ENCODE measurements around the gene TBL1XR1.

The TBL1XR1 gene

DNA sequence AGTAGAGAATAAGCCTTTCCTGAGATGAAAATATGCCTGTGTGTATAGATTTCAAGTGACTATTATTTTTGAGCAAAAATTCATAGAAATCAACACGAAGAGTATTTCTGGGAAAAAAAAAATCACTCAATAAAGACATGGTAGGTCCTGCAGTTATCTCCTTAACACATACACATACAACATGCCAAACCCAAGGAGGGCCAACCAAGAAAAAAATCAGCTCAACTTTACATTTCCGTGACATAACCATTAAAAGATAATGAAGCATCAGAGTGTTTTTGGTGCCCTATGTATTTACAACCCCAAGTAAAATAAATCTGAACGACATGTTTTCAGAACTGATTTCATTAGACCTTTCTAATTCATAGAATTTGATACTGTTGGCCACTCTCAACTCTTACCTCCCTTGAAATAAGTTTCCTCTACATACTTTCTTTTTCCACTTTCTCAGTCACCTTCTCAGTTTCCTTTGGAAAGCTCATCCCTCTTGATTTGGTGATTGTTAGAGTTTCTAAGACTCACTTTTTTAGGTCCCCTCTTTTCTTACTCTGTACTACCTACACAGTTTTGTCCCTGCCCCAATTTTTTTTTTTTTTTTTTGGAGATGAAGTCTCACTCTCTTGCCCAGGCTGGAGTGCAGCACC, 162.3 kb downstream of the TBL1XR1 start:
- Histone ChIP-seq H3K4me1 (ENCODE audit: control insufficient read depth, insufficient read depth, low read depth, low read length) (peaks cover 1% of the 10 kb centered on the region), H3K4me3 (ENCODE audit: insufficient read depth in 1 of 2, low read depth in 1 of 2, low read length in 2 of 2) (no peak overlapping the region), H2BK12ac (ENCODE audit: low read length in 2 of 2) (no peak overlapping the region), H3K4ac (ENCODE audit: low read depth in 1 of 2, low read length in 2 of 2) (no peak overlapping the region), H3K9me3 (ENCODE audit: control insufficient read depth, low read length) (no peaks in the 10 kb centered on the region), H4K91ac (ENCODE audit: low read length) (no peak overlapping the region), H3K27ac (ENCODE audit: low read length, poor library complexity, severe bottlenecking) (no peak overlapping the region), H2AK5ac (ENCODE audit: low read length, severe bottlenecking) (no peak overlapping the region), H3K14ac (ENCODE audit: low read length in 2 of 2) (no peak overlapping the region), H3K4me2 (ENCODE audit: low read length, poor library complexity, severe bottlenecking) (no peak overlapping the region), H3K79me1 (replicated peaks; ENCODE audit: low read length, poor library complexity, severe bottlenecking) (peaks cover 17% of the 10 kb centered on the region), H3K9ac (ENCODE audit: low read length) (no peak overlapping the region), H3K36me3 (ENCODE audit: control insufficient read depth in 1 of 2, insufficient read depth in 2 of 2, low read depth in 1 of 2, low read length in 2 of 2) (peaks cover 12 to 84% of the 10 kb centered on the region in 2 experiments), H2BK5ac (ENCODE audit: low read depth, low read length, poor library complexity, severe bottlenecking) (no peak overlapping the region), H2BK15ac (ENCODE audit: low read depth, poor library complexity, severe bottlenecking) (no peak overlapping the region), H2AFZ (ENCODE audit: low read depth, low read length) (no peak overlapping the region), H3K23ac (ENCODE audit: low read length in 2 of 2) (no peak overlapping the region), H4K8ac (ENCODE audit: low read length) (no peak overlapping the region), H3K18ac (ENCODE audit: low read depth in 1 of 2, low read length in 2 of 2) (no peak overlapping the region), H2BK120ac (ENCODE audit: low read depth, low read length) (no peak overlapping the region), H3K27me3 (ENCODE audit: control insufficient read depth in 1 of 2, insufficient read depth in 1 of 2, low read length in 2 of 2) (no peaks in the 10 kb centered on the region)
- 100% methylated on average over 3 of the region's 3 CpGs for WGBS
- DNase-seq: no peak

DNA sequence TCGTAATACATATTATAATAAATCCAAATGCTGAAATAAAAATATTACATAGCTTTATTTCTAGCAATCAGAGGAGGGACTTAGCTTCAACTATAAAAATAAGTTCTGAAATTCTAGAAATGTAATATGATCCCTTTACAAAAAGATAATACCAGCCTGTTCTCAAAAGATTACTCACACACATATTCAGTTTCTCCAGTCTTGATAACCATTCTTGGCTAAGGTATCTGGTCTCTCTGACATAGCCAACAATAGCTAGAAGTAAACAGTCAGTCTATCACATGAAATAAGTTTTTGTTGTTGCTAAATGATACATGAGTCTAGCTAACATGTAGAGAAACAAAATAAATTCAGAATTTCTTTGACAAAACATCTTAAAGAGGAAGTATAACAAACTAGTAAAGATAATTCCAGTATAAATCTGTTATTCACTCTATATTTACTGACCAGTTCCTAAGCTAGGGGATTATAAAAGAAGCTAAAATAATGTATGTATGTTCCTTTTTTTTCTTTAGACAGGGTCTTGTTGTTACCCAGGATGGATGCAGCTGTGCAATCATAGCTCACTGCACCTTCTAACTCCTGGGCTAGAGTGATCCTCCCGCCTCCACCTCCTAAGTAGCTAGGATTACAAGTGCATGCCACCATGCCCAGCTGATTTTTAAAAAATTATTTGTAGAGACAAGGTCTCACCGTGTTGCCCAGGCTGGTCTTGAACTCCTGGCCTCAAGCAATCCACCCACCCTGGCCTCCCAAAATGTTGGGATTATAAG, 170.6 kb downstream of the TBL1XR1 start:
- no peak for DNase-seq
- no peak overlapping the region for H2BK5ac ChIP-seq (ENCODE audit: low read depth, low read length, poor library complexity, severe bottlenecking)
- H4K8ac ChIP-seq (ENCODE audit: low read length): no peak overlapping the region
- no peak overlapping the region for H3K4me3 ChIP-seq (ENCODE audit: insufficient read depth in 1 of 2, low read depth in 1 of 2, low read length in 2 of 2)
- no peaks in the 10 kb centered on the region for H3K27me3 ChIP-seq (ENCODE audit: control insufficient read depth in 1 of 2, insufficient read depth in 1 of 2, low read length in 2 of 2)
- H3K9me3 ChIP-seq (ENCODE audit: control insufficient read depth, low read length): no peaks in the 10 kb centered on the region
- peaks cover 2% of the 10 kb centered on the region for H3K4me1 ChIP-seq (ENCODE audit: control insufficient read depth, insufficient read depth, low read depth, low read length)
- H3K36me3 ChIP-seq (ENCODE audit: control insufficient read depth in 1 of 2, insufficient read depth in 2 of 2, low read depth in 1 of 2, low read length in 2 of 2): peaks cover 7 to 87% of the 10 kb centered on the region in 2 experiments
- no peak overlapping the region for H2BK12ac ChIP-seq (ENCODE audit: low read length in 2 of 2)
- H2BK15ac ChIP-seq (ENCODE audit: low read depth, poor library complexity, severe bottlenecking): no peak overlapping the region
- H3K14ac ChIP-seq (ENCODE audit: low read length in 2 of 2): no peak overlapping the region
- H2AK5ac ChIP-seq (ENCODE audit: low read length, severe bottlenecking): no peak overlapping the region
- no peak overlapping the region for H3K9ac ChIP-seq (ENCODE audit: low read length)
- H3K4ac ChIP-seq (ENCODE audit: low read depth in 1 of 2, low read length in 2 of 2): no peak overlapping the region
- WGBS: 97% methylated on average over 2 of the region's 3 CpGs
- H3K4me2 ChIP-seq (ENCODE audit: low read length, poor library complexity, severe bottlenecking): no peak overlapping the region
- H3K27ac ChIP-seq (ENCODE audit: low read length, poor library complexity, severe bottlenecking): no peak overlapping the region
- H2AFZ ChIP-seq (ENCODE audit: low read depth, low read length): no peak overlapping the region
- H4K91ac ChIP-seq (ENCODE audit: low read length): no peak overlapping the region
- H3K23ac ChIP-seq (ENCODE audit: low read length in 2 of 2): no peak overlapping the region
- H3K79me1 ChIP-seq (replicated peaks; ENCODE audit: low read length, poor library complexity, severe bottlenecking): peaks cover 10% of the 10 kb centered on the region
- no peak overlapping the region for H3K18ac ChIP-seq (ENCODE audit: low read depth in 1 of 2, low read length in 2 of 2)
- no peak overlapping the region for H2BK120ac ChIP-seq (ENCODE audit: low read depth, low read length)

DNA sequence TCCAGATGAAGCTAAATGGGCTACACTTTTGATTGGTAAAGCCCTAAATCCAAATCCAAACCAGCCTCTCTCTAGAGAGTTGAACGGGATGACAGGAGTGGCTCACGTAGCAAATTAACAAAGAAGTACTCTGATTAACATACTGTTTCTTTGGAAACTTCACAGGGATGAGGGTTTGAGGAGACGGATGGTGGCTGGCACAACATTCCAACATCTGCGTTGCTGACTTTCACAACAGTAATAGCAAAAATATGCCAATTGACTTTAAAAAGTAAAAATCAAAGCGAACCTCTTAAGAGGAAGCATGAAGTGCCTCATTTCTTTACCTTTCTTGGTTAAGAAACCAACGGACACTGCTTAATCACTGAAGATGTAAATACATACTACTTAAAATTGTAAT, 181.4 kb downstream of the TBL1XR1 start:
- H2AFZ ChIP-seq (ENCODE audit: low read depth, low read length): no peak overlapping the region
- peaks cover 3 to 46% of the 10 kb centered on the region in 2 experiments for H3K36me3 ChIP-seq (ENCODE audit: control insufficient read depth in 1 of 2, insufficient read depth in 2 of 2, low read depth in 1 of 2, low read length in 2 of 2)
- no peak overlapping the region for H3K27ac ChIP-seq (ENCODE audit: low read length, poor library complexity, severe bottlenecking)
- no peak overlapping the region for H2BK15ac ChIP-seq (ENCODE audit: low read depth, poor library complexity, severe bottlenecking)
- H3K4ac ChIP-seq (ENCODE audit: low read depth in 1 of 2, low read length in 2 of 2): no peak overlapping the region
- H3K27me3 ChIP-seq (ENCODE audit: control insufficient read depth in 1 of 2, insufficient read depth in 1 of 2, low read length in 2 of 2): no peaks in the 10 kb centered on the region
- H4K91ac ChIP-seq (ENCODE audit: low read length): no peak overlapping the region
- no peak overlapping the region for H2AK5ac ChIP-seq (ENCODE audit: low read length, severe bottlenecking)
- H3K18ac ChIP-seq (ENCODE audit: low read depth in 1 of 2, low read length in 2 of 2): no peak overlapping the region
- H3K4me3 ChIP-seq (ENCODE audit: insufficient read depth in 1 of 2, low read depth in 1 of 2, low read length in 2 of 2): no peak overlapping the region
- no peak overlapping the region for H2BK120ac ChIP-seq (ENCODE audit: low read depth, low read length)
- no peak for DNase-seq
- H3K9ac ChIP-seq (ENCODE audit: low read length): no peak overlapping the region
- 95% methylated on average over 5 of the region's 6 CpGs for WGBS
- no peak overlapping the region for H2BK12ac ChIP-seq (ENCODE audit: low read length in 2 of 2)
- no peak overlapping the region for H2BK5ac ChIP-seq (ENCODE audit: low read depth, low read length, poor library complexity, severe bottlenecking)
- H4K8ac ChIP-seq (ENCODE audit: low read length): no peak overlapping the region
- no peak overlapping the region for H3K23ac ChIP-seq (ENCODE audit: low read length in 2 of 2)
- peaks cover 2% of the 10 kb centered on the region for H3K79me1 ChIP-seq (replicated peaks; ENCODE audit: low read length, poor library complexity, severe bottlenecking)
- H3K14ac ChIP-seq (ENCODE audit: low read length in 2 of 2): no peak overlapping the region
- no peaks in the 10 kb centered on the region for H3K9me3 ChIP-seq (ENCODE audit: control insufficient read depth, low read length)
- no peak overlapping the region for H3K4me2 ChIP-seq (ENCODE audit: low read length, poor library complexity, severe bottlenecking)
- no peaks in the 10 kb centered on the region for H3K4me1 ChIP-seq (ENCODE audit: control insufficient read depth, insufficient read depth, low read depth, low read length)

DNA sequence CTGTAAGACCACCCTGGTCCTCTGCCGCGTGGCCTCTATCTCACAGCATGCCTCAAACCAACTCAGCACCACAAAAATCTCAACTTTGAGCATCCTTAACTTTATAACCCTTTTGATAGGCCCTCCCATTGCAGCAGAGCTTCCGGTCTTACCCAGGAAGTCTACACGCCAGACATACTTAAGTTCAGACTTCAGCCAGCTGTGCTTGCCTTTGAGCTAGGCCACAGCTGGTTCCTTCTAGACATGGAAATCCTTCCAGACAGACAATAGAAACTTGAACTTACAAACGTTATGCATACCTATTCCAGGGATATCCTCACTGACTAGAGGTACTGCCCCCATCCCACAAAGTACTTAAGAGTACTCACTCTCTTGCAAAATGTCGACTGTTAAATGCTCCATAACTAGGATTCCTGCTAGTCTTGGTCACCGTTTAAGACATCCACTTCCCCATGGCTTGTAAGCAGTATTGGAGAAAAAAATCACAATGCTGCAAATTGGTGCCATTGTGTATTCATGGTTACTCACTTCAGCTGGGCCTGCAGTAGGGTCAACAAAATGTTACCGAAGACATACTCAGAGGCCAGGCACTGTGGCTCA, 183.5 kb downstream of the TBL1XR1 start:
- H2AK5ac ChIP-seq (ENCODE audit: low read length, severe bottlenecking): no peak overlapping the region
- no peak for DNase-seq
- H2BK120ac ChIP-seq (ENCODE audit: low read depth, low read length): no peak overlapping the region
- peaks cover 3 to 31% of the 10 kb centered on the region in 2 experiments for H3K36me3 ChIP-seq (ENCODE audit: control insufficient read depth in 1 of 2, insufficient read depth in 2 of 2, low read depth in 1 of 2, low read length in 2 of 2)
- H2BK5ac ChIP-seq (ENCODE audit: low read depth, low read length, poor library complexity, severe bottlenecking): no peak overlapping the region
- no peak overlapping the region for H2BK15ac ChIP-seq (ENCODE audit: low read depth, poor library complexity, severe bottlenecking)
- no peak overlapping the region for H3K27ac ChIP-seq (ENCODE audit: low read length, poor library complexity, severe bottlenecking)
- no peak overlapping the region for H3K9ac ChIP-seq (ENCODE audit: low read length)
- no peak overlapping the region for H2AFZ ChIP-seq (ENCODE audit: low read depth, low read length)
- no peak overlapping the region for H3K14ac ChIP-seq (ENCODE audit: low read length in 2 of 2)
- no peak overlapping the region for H3K23ac ChIP-seq (ENCODE audit: low read length in 2 of 2)
- no peak overlapping the region for H4K91ac ChIP-seq (ENCODE audit: low read length)
- WGBS: 92% methylated on average over 8 of the region's 8 CpGs
- H3K4me1 ChIP-seq (ENCODE audit: control insufficient read depth, insufficient read depth, low read depth, low read length): no peaks in the 10 kb centered on the region
- H4K8ac ChIP-seq (ENCODE audit: low read length): no peak overlapping the region
- no peak overlapping the region for H2BK12ac ChIP-seq (ENCODE audit: low read length in 2 of 2)
- no peaks in the 10 kb centered on the region for H3K27me3 ChIP-seq (ENCODE audit: control insufficient read depth in 1 of 2, insufficient read depth in 1 of 2, low read length in 2 of 2)
- H3K4ac ChIP-seq (ENCODE audit: low read depth in 1 of 2, low read length in 2 of 2): no peak overlapping the region
- H3K4me2 ChIP-seq (ENCODE audit: low read length, poor library complexity, severe bottlenecking): no peak overlapping the region
- no peak overlapping the region for H3K18ac ChIP-seq (ENCODE audit: low read depth in 1 of 2, low read length in 2 of 2)
- no peaks in the 10 kb centered on the region for H3K9me3 ChIP-seq (ENCODE audit: control insufficient read depth, low read length)
- peaks cover 2% of the 10 kb centered on the region for H3K79me1 ChIP-seq (replicated peaks; ENCODE audit: low read length, poor library complexity, severe bottlenecking)
- H3K4me3 ChIP-seq (ENCODE audit: insufficient read depth in 1 of 2, low read depth in 1 of 2, low read length in 2 of 2): no peak overlapping the region
